B cell (primary cell): Measurements from ENCODE around the gene PLEKHG2. TPM values are rescaled to one million over a fixed set of nuclear protein-coding genes. Genes with fewer than 3 reads are reported as not detected.

Experiments
- ATAC-seq: fragments of 200-7000 bp; cut with Tn5 transposase; one replicate; pipeline ENCODE4 v1.10.0; 2021; ENCODE audit warnings: low read depth, mild to moderate bottlenecking, moderate number of reproducible peaks, moderate library complexity
- CTCF ChIA-PET: fragments of 350-600 bp; sonication (Branson Sonifier 250); formaldehyde crosslinking; loops from one replicate; lab custom pipeline; 2021; ENCODE audit warnings: antibody characterized with exemption, inconsistent platforms; lab: Charles Lee
- POLR2A ChIA-PET: fragments of 350-600 bp; sonication (Branson Sonifier 250); formaldehyde crosslinking; loops from one replicate; lab custom pipeline; 2021; ENCODE audit warnings: antibody characterized with exemption; lab: Charles Lee
- DNase-seq: peaks from one replicate; pipeline ENCODE4 v3.0.0; 2013
- H2AFZ ChIP-seq: 2 replicates; pipeline ENCODE4 v1.6.1; 2012; ENCODE audit warnings: mild to moderate bottlenecking, low read depth, low read length; ENCODE audit not compliant: insufficient read depth, poor library complexity, severe bottlenecking
- H3K27ac ChIP-seq, 2 donors: 1 replicate in 1 of 2; 2 replicates in 1 of 2; pipeline ENCODE4 v1.5.1; 2012 to 2013; ENCODE audit warnings: low read length in 2 of 2, mild to moderate bottlenecking in 2 of 2, moderate library complexity in 1 of 2
- H3K27me3 ChIP-seq, 4 experiments: fragments of 200-600 bp in 1 of 4; sonication (generic) in 1 of 4; replicated peaks in 1 of 4; 1 replicate in 2 of 4; 2 replicates in 2 of 4; pipeline versions ENCODE4 v1.6.1 to v1.7.0; 2013 to 2016; ENCODE audit warnings: low read length in 3 of 4, mild to moderate bottlenecking in 2 of 4, mixed read lengths in 1 of 4, moderate library complexity in 1 of 4; ENCODE audit not compliant: insufficient read depth in 4 of 4, control insufficient read depth in 3 of 4; ENCODE audit errors: control extremely low read depth in 1 of 4
- H3K36me3 ChIP-seq, 2 experiments: replicated peaks in 1 of 2; 1 replicate in 1 of 2; 2 replicates in 1 of 2; pipeline versions ENCODE4 v1.6.1 to v1.7.1; 2013; ENCODE audit warnings: low read length in 1 of 2; ENCODE audit not compliant: insufficient read depth in 2 of 2, control insufficient read depth in 1 of 2; ENCODE audit errors: control extremely low read depth in 1 of 2, extremely low read depth in 1 of 2
- H3K4me1 ChIP-seq, 2 donors: fragments of 200-600 bp in 1 of 2; sonication (generic) in 1 of 2; 1 replicate in 1 of 2; 2 replicates in 1 of 2; pipeline versions ENCODE4 v1.5.1 to v1.6.1; 2013 to 2017; ENCODE audit warnings: low read length in 2 of 2; ENCODE audit not compliant: control insufficient read depth in 2 of 2, insufficient read depth in 2 of 2
- H3K4me2 ChIP-seq: replicated peaks from 2 replicates; pipeline ENCODE3; 2012; ENCODE audit warnings: mild to moderate bottlenecking, low read depth, low read length; ENCODE audit not compliant: poor library complexity, severe bottlenecking
- H3K4me3 ChIP-seq, 5 experiments: fragments of 200-600 bp in 1 of 5; sonication (generic) in 1 of 5; 1 replicate in 3 of 5; 2 replicates in 2 of 5; pipeline versions ENCODE4 v1.5.1 to v1.7.0; 2011 to 2016; ENCODE audit warnings: low read length in 4 of 5, mild to moderate bottlenecking in 4 of 5, low read depth in 2 of 5, control low read depth in 1 of 5, moderate library complexity in 1 of 5; ENCODE audit not compliant: insufficient read depth in 1 of 5; ENCODE audit errors: control extremely low read depth in 1 of 5, extremely low read depth in 1 of 5
- H3K79me2 ChIP-seq: fragments of 200-600 bp; sonication (generic); one replicate; pipeline ENCODE4 v1.6.0; 2016; ENCODE audit warnings: low read length; ENCODE audit not compliant: control insufficient read depth, insufficient read depth
- H3K9ac ChIP-seq: fragments of 200-600 bp; sonication (generic); 2 replicates; pipeline ENCODE4 v1.6.1; 2017; ENCODE audit warnings: mild to moderate bottlenecking, low read length, moderate library complexity
- H3K9me3 ChIP-seq, 3 donors: one replicate each; pipeline versions ENCODE4 v1.6.1 to v1.7.1; 2013; ENCODE audit warnings: low read length in 2 of 3; ENCODE audit not compliant: control insufficient read depth in 2 of 3, insufficient read depth in 1 of 3; ENCODE audit errors: control extremely low read depth in 1 of 3
- H4K20me1 ChIP-seq: 2 replicates; pipeline ENCODE4 v1.6.0; 2012; ENCODE audit warnings: mild to moderate bottlenecking, low read length; ENCODE audit not compliant: insufficient read depth, control insufficient read depth, poor library complexity, severe bottlenecking
- H3K27ac Mint-ChIP-seq: one replicate; pipeline ENCODE4 v1.8.0; 2021; ENCODE audit warnings: mixed read lengths
- H3K27me3 Mint-ChIP-seq: one replicate; pipeline ENCODE4 v1.8.0; 2021; ENCODE audit warnings: mixed read lengths
- H3K4me1 Mint-ChIP-seq: one replicate; pipeline ENCODE4 v1.8.0; 2021; ENCODE audit warnings: mixed read lengths
- H3K4me3 Mint-ChIP-seq: one replicate; pipeline ENCODE4 v1.8.0; 2021; ENCODE audit warnings: mixed read lengths
- H3K9me3 Mint-ChIP-seq: one replicate; pipeline ENCODE4 v1.8.0; 2022; ENCODE audit warnings: mixed read lengths; ENCODE audit not compliant: insufficient read depth
- EZH2 ChIP-seq: IDR thresholded peaks from 2 replicates; pipeline ENCODE4 v1.6.1; 2012; ENCODE audit warnings: borderline replicate concordance, low read depth, mild to moderate bottlenecking, moderate library complexity, low read length; ENCODE audit not compliant: insufficient read depth, poor library complexity, severe bottlenecking
- WGBS: methylation state at CpG from one replicate; pipeline ENCODE4 v1.1.5; 2013; ENCODE audit warnings: missing lambda C conversion rate; ENCODE audit not compliant: insufficient coverage; 5-methylcytosine and 5-hydroxymethylcytosine counted together
- intact Hi-C: fragments of 100-400 bp; cut with micrococcal nuclease; formaldehyde crosslinking; loops from one replicate; pipeline ENCODE4 v1.10.0; 2022
- polyA plus RNA-seq: library from polyadenylated mRNA; depleted of rRNA; stranded (reverse); fragments of >200 nt; gene quantifications from 2 replicates; pipeline ENCODE4 v1.2.3, GENCODE V29; 2012
- total RNA-seq, 2 donors: library from RNA; stranded (reverse); fragments of 120-200 nt in 1 of 2; gene quantifications; 1 replicate in 1 of 2; 2 replicates in 1 of 2; pipeline versions ENCODE4 v1.2.3 to v1.2.4, GENCODE V29; 2013 to 2022
- TF ChIP-seq, protein P1 (sequence below): fragments of 200-600 bp; IDR thresholded peaks from one replicate; pipeline ENCODE4 v1.8.0; 2022; ENCODE audit warnings: antibody characterized with exemption, mild to moderate bottlenecking

Gene PLEKHG2
- total and polyA plus RNA-seq, 2 donors (not counting 1 experiment from before 2014, with no cell fraction given), result 27.0 to 167 TPM

DNA sequence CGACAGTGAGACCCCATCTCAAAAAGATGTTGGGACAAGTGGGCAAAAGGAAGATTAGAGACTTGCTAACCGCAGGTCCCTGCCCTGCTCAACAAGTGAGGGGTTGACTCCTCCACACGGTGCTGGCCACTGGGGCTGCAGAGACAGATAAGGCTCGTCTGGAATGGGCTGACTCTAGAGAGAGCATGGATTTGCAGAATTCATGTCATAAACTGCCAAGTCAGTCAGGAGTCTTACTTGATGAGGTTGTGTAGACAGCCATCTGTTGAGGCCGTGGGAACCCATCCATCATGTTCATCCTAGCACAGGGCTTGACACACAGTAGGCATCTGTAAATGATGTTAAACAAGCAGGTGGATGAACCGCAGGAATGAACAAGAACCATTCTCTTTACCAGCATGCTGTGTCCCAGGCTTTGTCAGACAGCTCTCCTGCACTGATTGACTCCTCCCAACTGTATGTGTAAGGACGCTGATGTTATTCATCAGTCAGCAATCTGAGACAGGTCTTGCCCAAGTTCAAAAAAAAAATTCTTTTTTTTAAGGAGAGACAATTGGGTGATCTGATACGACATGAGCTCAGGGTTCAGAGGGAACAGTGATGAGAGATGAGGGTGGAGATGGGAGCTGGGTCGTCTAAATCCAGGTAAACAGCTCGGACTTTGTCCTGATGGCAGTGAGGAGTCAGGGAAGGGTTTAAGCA is 30.4 kb upstream of the PLEKHG2 start:
- H3K27ac Mint-ChIP-seq, result peak overlapping the region; percentile 20
- peaks cover 4 to 87% of the 10 kb centered on the region in 2 experiments for H3K36me3 ChIP-seq
- H3K27me3 Mint-ChIP-seq, result no peaks in the 10 kb centered on the region
- H3K4me2 ChIP-seq, result no peak overlapping the region
- no peak overlapping the region for H2AFZ ChIP-seq
- H3K9me3 ChIP-seq, result no peaks in the 10 kb centered on the region
- H3K79me2 ChIP-seq, result no peaks in the 10 kb centered on the region
- H3K9ac ChIP-seq, result no peak overlapping the region
- ATAC-seq, result no peak
- intact Hi-C loops, result no loop called here
- DNase-seq, result no peak
- ChIA-PET POLR2A (no interaction called here), CTCF (interaction anchor here (1.9 kb wide), 1 partner anchor 29 kb away, joined by 4 read pairs; no protein-coding TSS in a partner anchor)
- no peak overlapping the region for H3K4me3 ChIP-seq
- H3K9me3 Mint-ChIP-seq, result no peaks in the 10 kb centered on the region
- H3K4me3 Mint-ChIP-seq, result no peak overlapping the region
- peaks cover 9% of the 10 kb centered on the region for H3K4me1 Mint-ChIP-seq
- no peak overlapping the region for H3K27ac ChIP-seq
- H4K20me1 ChIP-seq, result no peaks in the 10 kb centered on the region
- TF ChIP-seq, protein P1, sequence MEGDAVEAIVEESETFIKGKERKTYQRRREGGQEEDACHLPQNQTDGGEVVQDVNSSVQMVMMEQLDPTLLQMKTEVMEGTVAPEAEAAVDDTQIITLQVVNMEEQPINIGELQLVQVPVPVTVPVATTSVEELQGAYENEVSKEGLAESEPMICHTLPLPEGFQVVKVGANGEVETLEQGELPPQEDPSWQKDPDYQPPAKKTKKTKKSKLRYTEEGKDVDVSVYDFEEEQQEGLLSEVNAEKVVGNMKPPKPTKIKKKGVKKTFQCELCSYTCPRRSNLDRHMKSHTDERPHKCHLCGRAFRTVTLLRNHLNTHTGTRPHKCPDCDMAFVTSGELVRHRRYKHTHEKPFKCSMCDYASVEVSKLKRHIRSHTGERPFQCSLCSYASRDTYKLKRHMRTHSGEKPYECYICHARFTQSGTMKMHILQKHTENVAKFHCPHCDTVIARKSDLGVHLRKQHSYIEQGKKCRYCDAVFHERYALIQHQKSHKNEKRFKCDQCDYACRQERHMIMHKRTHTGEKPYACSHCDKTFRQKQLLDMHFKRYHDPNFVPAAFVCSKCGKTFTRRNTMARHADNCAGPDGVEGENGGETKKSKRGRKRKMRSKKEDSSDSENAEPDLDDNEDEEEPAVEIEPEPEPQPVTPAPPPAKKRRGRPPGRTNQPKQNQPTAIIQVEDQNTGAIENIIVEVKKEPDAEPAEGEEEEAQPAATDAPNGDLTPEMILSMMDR, result no peak
- TF ChIP-seq EZH2, result no peak
- no peaks in the 10 kb centered on the region for H3K27me3 ChIP-seq
- 93% methylated on average over 9 of the region's 10 CpGs for WGBS
- peaks cover 0 to 6% of the 10 kb centered on the region in 2 donors for H3K4me1 ChIP-seq
